Measurements from ENCODE around the gene ZDHHC14. TPM values are rescaled to one million over a fixed set of nuclear protein-coding genes. Genes with fewer than 3 reads are reported as not detected.
A peak's percentile ranks its signal among the peaks of the same experiment; 100 is the strongest.

Gene ZDHHC14
- total and polyA plus RNA-seq, 8 donors: 3.4 to 25.7 (median 7.4) TPM

- Histone ChIP-seq H3K9me3 (no peaks in the 10 kb centered on the region), H3K36me3 (no peaks in the 10 kb centered on the region), H3K27ac (no peak overlapping the region), H3K4me3 (no peak overlapping the region), H3K4me1 (peaks cover 18 to 30% (median 19%) of the 10 kb centered on the region in 4 donors), H3K27me3 (no peaks in the 10 kb centered on the region)
- WGBS, 5 donors: 77 to 85% (median 79%) methylated on average over 9 of the region's 9 CpGs
- intact Hi-C loops (cut with DNase I; ENCODE audit: low total_unique reads): no loop called here
- DNase-seq: no peak
- no peak for TF ChIP-seq POLR2A (IDR thresholded peaks at IDR 0.05)
- no peak for TF ChIP-seq POLR2AphosphoS5 (IDR thresholded peaks at IDR 0.05)
- no peak for TF ChIP-seq CTCF (IDR thresholded peaks at IDR 0.05)
- no peak for TF ChIP-seq EP300 (IDR thresholded peaks at IDR 0.05)
Observed at GRCh38 chr6:157533048-157533871, 152.3 kb downstream of the ZDHHC14 start.

- no peaks in the 10 kb centered on the region for H3K9me3 ChIP-seq
- no peak for TF ChIP-seq POLR2AphosphoS5 (IDR thresholded peaks at IDR 0.05)
- no peak for TF ChIP-seq CTCF (IDR thresholded peaks at IDR 0.05)
- TF ChIP-seq POLR2A (IDR thresholded peaks at IDR 0.05): no peak
- TF ChIP-seq EP300 (IDR thresholded peaks at IDR 0.05): no peak
- peaks cover 18 to 36% (median 19%) of the 10 kb centered on the region in 4 donors for H3K4me1 ChIP-seq
- no peaks in the 10 kb centered on the region for H3K36me3 ChIP-seq
- intact Hi-C loops (cut with DNase I; ENCODE audit: low total_unique reads): no loop called here
- no peak overlapping the region for H3K4me3 ChIP-seq
- no peak for DNase-seq
- peak overlapping the region in 1 of 5 donors; percentile 77 for H3K27ac ChIP-seq
- H3K27me3 ChIP-seq: no peaks in the 10 kb centered on the region
- 95 to 99% (median 97%) methylated on average over 8 of the region's 8 CpGs for WGBS, 5 donors
Observed at GRCh38 chr6:157534134-157534871, 153.3 kb downstream of the ZDHHC14 start.

GRCh38 chr6:157534977-157535339 lies 154.0 kb downstream of the ZDHHC14 start:
- no peak for TF ChIP-seq POLR2A (IDR thresholded peaks at IDR 0.05)
- TF ChIP-seq CTCF (IDR thresholded peaks at IDR 0.05): no peak
- TF ChIP-seq EP300 (IDR thresholded peaks at IDR 0.05): no peak
- no peak for TF ChIP-seq POLR2AphosphoS5 (IDR thresholded peaks at IDR 0.05)
- no peak for DNase-seq
- H3K27me3 ChIP-seq: no peaks in the 10 kb centered on the region
- H3K4me1 ChIP-seq: peaks cover 18 to 36% (median 19%) of the 10 kb centered on the region in 4 donors
- H3K27ac ChIP-seq: peak overlapping the region; percentile 2 to 77 (median 51)
- 80 to 87% (median 85%) methylated on average over 3 of the region's 3 CpGs for WGBS, 5 donors
- no peaks in the 10 kb centered on the region for H3K9me3 ChIP-seq
- H3K4me3 ChIP-seq: no peak overlapping the region
- no peaks in the 10 kb centered on the region for H3K36me3 ChIP-seq
- intact Hi-C loops (cut with DNase I; ENCODE audit: low total_unique reads): no loop called here

GRCh38 chr6:157535340-157536222 lies 154.6 kb downstream of the ZDHHC14 start:
- H3K4me1 ChIP-seq: peaks cover 18 to 36% (median 19%) of the 10 kb centered on the region in 4 donors
- H3K36me3 ChIP-seq: no peaks in the 10 kb centered on the region
- intact Hi-C loops (cut with DNase I; ENCODE audit: low total_unique reads): no loop called here
- peak in 1 of 2 donors; percentile 68 for DNase-seq
- no peaks in the 10 kb centered on the region for H3K9me3 ChIP-seq
- no peak overlapping the region for H3K4me3 ChIP-seq
- peak overlapping the region; percentile 30 to 77 (median 51) for H3K27ac ChIP-seq
- WGBS, 5 donors: 38 to 52% (median 41%) methylated on average over 13 of the region's 13 CpGs
- TF ChIP-seq POLR2A (IDR thresholded peaks at IDR 0.05) (no peak), POLR2AphosphoS5 (IDR thresholded peaks at IDR 0.05) (peak in 2 of 3 donors; percentile 16 to 46), EP300 (IDR thresholded peaks at IDR 0.05) (no peak)
- no peaks in the 10 kb centered on the region for H3K27me3 ChIP-seq
